H1 (cell line): ENCODE data around the gene ANO2. TPM values are rescaled to one million over a fixed set of nuclear protein-coding genes. Genes with fewer than 3 reads are reported as not detected.

ENCODE experiments used
- CTCF ChIA-PET: fragments of 300-600 bp; sonication (Branson Sonifier 250); formaldehyde crosslinking; loops from one replicate; lab custom pipeline; 2021; ENCODE audit not compliant: partially characterized antibody; lab: Charles Lee
- POLR2A ChIA-PET: fragments of 300-600 bp; sonication (Branson Sonifier 250); formaldehyde crosslinking; loops from one replicate; lab custom pipeline; 2021; ENCODE audit warnings: inconsistent platforms; ENCODE audit not compliant: partially characterized antibody; lab: Charles Lee
- DNase-seq, 2 experiments: peaks; one replicate each; pipeline versions ENCODE4 v3.0.0 to v3.0.0-alpha.2; 2010 to 2022; ENCODE audit warnings: low spot score in 2 of 2, low read depth in 1 of 2, mixed read lengths in 1 of 2
- FAIRE-seq: peaks from 2 replicates; lab custom pipeline; 2011; peaks lifted over from hg19 to GRCh38; lab: Jason Lieb, UNC
- H2AFZ ChIP-seq: 2 replicates; pipeline ENCODE4 v1.8.1; 2012; ENCODE audit warnings: low read length, inconsistent platforms
- H2AK5ac ChIP-seq: 2 replicates; pipeline ENCODE4 v1.6.1; 2013; ENCODE audit warnings: low read depth, low read length
- H2BK120ac ChIP-seq: replicated peaks from 2 replicates; pipeline ENCODE3; 2013; ENCODE audit warnings: low read depth, low read length, inconsistent platforms
- H2BK12ac ChIP-seq: 2 replicates; pipeline ENCODE4 v1.6.1; 2013; ENCODE audit warnings: low read depth, low read length
- H2BK15ac ChIP-seq: 2 replicates; pipeline ENCODE4 v1.6.1; 2013; ENCODE audit warnings: low read length
- H2BK20ac ChIP-seq: 2 replicates; pipeline ENCODE4 v1.6.1; 2013; ENCODE audit warnings: low read length
- H2BK5ac ChIP-seq: 2 replicates; pipeline ENCODE4 v1.6.1; 2013; ENCODE audit warnings: low read depth, low read length
- H3K14ac ChIP-seq: 2 replicates; pipeline ENCODE4 v1.6.1; 2013; ENCODE audit warnings: inconsistent platforms; ENCODE audit not compliant: insufficient read length
- H3K18ac ChIP-seq: 2 replicates; pipeline ENCODE4 v1.6.1; 2013; ENCODE audit warnings: low read length; ENCODE audit errors: extremely low read depth
- H3K23ac ChIP-seq: 2 replicates; pipeline ENCODE4 v1.6.1; 2013; ENCODE audit warnings: inconsistent platforms; ENCODE audit not compliant: insufficient read length
- H3K23me2 ChIP-seq: 2 replicates; pipeline ENCODE4 v1.6.1; 2013; ENCODE audit warnings: low read depth, low read length
- H3K27ac ChIP-seq: 2 replicates; pipeline ENCODE4 v1.6.1; 2011; ENCODE audit warnings: low read depth, low read length, inconsistent platforms
- H3K27me3 ChIP-seq, 4 experiments: replicated peaks in 1 of 4; 1 replicate in 1 of 4; 2 replicates in 3 of 4; pipeline versions ENCODE4 v1.6.1 to v1.8.1; 2011 to 2013; ENCODE audit warnings: low read length in 3 of 4, mild to moderate bottlenecking in 3 of 4, inconsistent platforms in 2 of 4, mixed read lengths in 2 of 4, moderate library complexity in 1 of 4; ENCODE audit not compliant: control insufficient read depth in 3 of 4, insufficient read depth in 3 of 4; ENCODE audit errors: extremely low read depth in 1 of 4
- H3K36me3 ChIP-seq, 4 experiments: 2 replicates each; pipeline versions ENCODE4 v1.6.1 to v1.8.1; 2011 to 2013; ENCODE audit warnings: mild to moderate bottlenecking in 4 of 4, low read length in 3 of 4, moderate library complexity in 2 of 4, control low read depth in 1 of 4, inconsistent platforms in 1 of 4; ENCODE audit not compliant: insufficient read depth in 4 of 4, control insufficient read depth in 2 of 4
- H3K4ac ChIP-seq: replicated peaks from 2 replicates; pipeline ENCODE3; 2013; ENCODE audit warnings: low read length, low read depth, mixed read lengths, inconsistent platforms; ENCODE audit not compliant: insufficient read length
- H3K4me1 ChIP-seq, 4 experiments: replicated peaks in 1 of 4; 1 replicate in 1 of 4; 2 replicates in 3 of 4; pipeline versions ENCODE4 v1.6.1 to v1.8.1; 2011 to 2013; ENCODE audit warnings: low read length in 3 of 4, inconsistent platforms in 2 of 4, mixed read lengths in 1 of 4; ENCODE audit not compliant: insufficient read depth in 4 of 4, control insufficient read depth in 3 of 4
- H3K4me2 ChIP-seq, 2 experiments: 2 replicates each; pipeline versions ENCODE4 v1.6.1 to v1.8.1; 2011 to 2013; ENCODE audit warnings: low read depth in 2 of 2, low read length in 2 of 2, control low read depth in 1 of 2, inconsistent platforms in 1 of 2, mild to moderate bottlenecking in 1 of 2; ENCODE audit not compliant: insufficient read depth in 1 of 2
- H3K4me3 ChIP-seq, 4 experiments: fragments of 200-600, 300-600 bp in 1 of 4; sonication (generic), shearing (Covaris generic), sonication (Bioruptor Twin) in 1 of 4; 2 replicates each; pipeline versions ENCODE4 v1.5.1 to v1.8.1; 2011 to 2016; ENCODE audit warnings: low read length in 4 of 4, low read depth in 3 of 4, control low read depth in 2 of 4, inconsistent platforms in 2 of 4, mild to moderate bottlenecking in 2 of 4, mixed read lengths in 1 of 4, moderate library complexity in 1 of 4; ENCODE audit not compliant: insufficient read depth in 2 of 4; ENCODE audit errors: extremely low read depth in 1 of 4
- H3K56ac ChIP-seq: replicated peaks from 2 replicates; pipeline ENCODE3; 2013; ENCODE audit warnings: low read depth, mild to moderate bottlenecking, mixed read lengths, low read length, inconsistent platforms; ENCODE audit not compliant: insufficient read length
- H3K79me1 ChIP-seq: 2 replicates; pipeline ENCODE4 v1.6.1; 2013; ENCODE audit warnings: low read depth, low read length, control low read depth
- H3K79me2 ChIP-seq, 2 experiments: 2 replicates each; pipeline versions ENCODE4 v1.6.1 to v1.8.1; 2012 to 2013; ENCODE audit warnings: low read length in 2 of 2, mild to moderate bottlenecking in 2 of 2, inconsistent platforms in 1 of 2; ENCODE audit not compliant: insufficient read depth in 2 of 2, control insufficient read depth in 1 of 2
- H3K9ac ChIP-seq, 4 experiments: replicated peaks in 1 of 4; 1 replicate in 1 of 4; 2 replicates in 3 of 4; pipeline versions ENCODE4 v1.6.1 to v1.8.1; 2011 to 2013; ENCODE audit warnings: low read depth in 3 of 4, low read length in 3 of 4, control low read depth in 2 of 4, mild to moderate bottlenecking in 2 of 4, moderate library complexity in 2 of 4, inconsistent platforms in 1 of 4; ENCODE audit errors: extremely low read depth in 1 of 4
- H3K9me3 ChIP-seq, 2 experiments: 2 replicates each; pipeline versions ENCODE4 v1.6.1 to v1.8.1; 2012 to 2013; ENCODE audit warnings: mild to moderate bottlenecking in 2 of 2, moderate library complexity in 2 of 2, control low read depth in 1 of 2, inconsistent platforms in 1 of 2, low read depth in 1 of 2, low read length in 1 of 2, mixed read lengths in 1 of 2; ENCODE audit not compliant: insufficient read depth in 2 of 2
- H4K20me1 ChIP-seq, 2 experiments: replicated peaks in 1 of 2; 2 replicates each; pipeline versions ENCODE3 to v1.8.1; 2011 to 2013; ENCODE audit warnings: inconsistent platforms in 2 of 2, low read length in 2 of 2, mild to moderate bottlenecking in 1 of 2; ENCODE audit not compliant: insufficient read depth in 2 of 2, control insufficient read depth in 1 of 2
- H4K5ac ChIP-seq: 2 replicates; pipeline ENCODE4 v1.6.1; 2013; ENCODE audit warnings: low read length, low read depth, mixed read lengths, inconsistent platforms; ENCODE audit not compliant: insufficient read length
- H4K8ac ChIP-seq: 2 replicates; pipeline ENCODE4 v1.8.0; 2013; ENCODE audit warnings: mild to moderate bottlenecking, moderate library complexity, low read length, inconsistent platforms; ENCODE audit not compliant: insufficient read depth; ENCODE audit errors: extremely low read depth
- H4K91ac ChIP-seq: replicated peaks from 2 replicates; pipeline ENCODE3; 2013; ENCODE audit warnings: low read length, mixed read lengths, inconsistent platforms; ENCODE audit not compliant: insufficient read length
- BCL11A ChIP-seq, 2 experiments: IDR thresholded peaks; one replicate each; pipeline ENCODE4 v1.6.1; 2011; ENCODE audit warnings: low read depth in 2 of 2, low read length in 2 of 2, mild to moderate bottlenecking in 2 of 2
- BRCA1 ChIP-seq: IDR thresholded peaks from 2 replicates; pipeline ENCODE4 v1.6.1; 2012; ENCODE audit warnings: low read depth, low read length, improper control_type of control experiment
- CBX8 ChIP-seq: fragments of 300-800, 300-1000 bp; sonication (generic); IDR thresholded peaks from 2 replicates; pipeline ENCODE4 v1.7.1; 2016; ENCODE audit warnings: low read depth, low read length, borderline replicate concordance
- CHD1 ChIP-seq: IDR thresholded peaks from 2 replicates; pipeline ENCODE4 v1.6.1; 2012; ENCODE audit warnings: low read depth, low read length, improper control_type of control experiment
- CREB1 ChIP-seq: IDR thresholded peaks from 2 replicates; pipeline ENCODE4 v1.6.1; 2012; ENCODE audit warnings: inconsistent platforms
- EZH2 ChIP-seq: fragments of 200-600 bp; sonication (generic); IDR thresholded peaks from 2 replicates; pipeline ENCODE4 v1.7.1; 2012; ENCODE audit warnings: low read depth, mild to moderate bottlenecking, moderate library complexity, low read length, inconsistent platforms; ENCODE audit not compliant: severe bottlenecking
- RNF2 ChIP-seq: fragments of 200-900, 300-1000 bp; sonication (generic); IDR thresholded peaks from 2 replicates; pipeline ENCODE4 v1.7.1; 2016; ENCODE audit warnings: borderline replicate concordance, low read depth, mild to moderate bottlenecking, antibody characterized with exemption, low read length; ENCODE audit not compliant: poor library complexity, severe bottlenecking; ENCODE audit errors: missing control alignments
- SIRT6 ChIP-seq: IDR thresholded peaks from one replicate; pipeline ENCODE4 v1.7.1; 2012; ENCODE audit warnings: low read length, inconsistent platforms
- SP2 ChIP-seq: IDR thresholded peaks from 2 replicates; pipeline ENCODE4 v1.6.1; 2012; ENCODE audit warnings: mild to moderate bottlenecking, low read length, inconsistent platforms
- TAF1 ChIP-seq: IDR thresholded peaks from 2 replicates; pipeline ENCODE4 v1.6.1; 2011; ENCODE audit warnings: mild to moderate bottlenecking, low read depth, low read length
- TCF12 ChIP-seq: IDR thresholded peaks from 2 replicates; pipeline ENCODE4 v1.6.1; 2011; ENCODE audit warnings: low read depth, mild to moderate bottlenecking, low read length
- WGBS, 2 experiments: shearing (Covaris generic) in 1 of 2; methylation state at CpG; one replicate each; pipeline versions ENCODE4 v1.1.6 to v1.1.7; 2013 to 2015; ENCODE audit warnings: low lambda C conversion rate in 2 of 2, mixed read lengths in 2 of 2, inconsistent platforms in 1 of 2, low coverage in 1 of 2, missing lambda C conversion rate in 1 of 2; ENCODE audit not compliant: insufficient replicate concordance in 2 of 2, insufficient coverage in 1 of 2, insufficient read length in 1 of 2; ENCODE audit errors: extremely low coverage in 1 of 2, missing lambda C conversion rate in 1 of 2; 5-methylcytosine and 5-hydroxymethylcytosine counted together
- polyA plus RNA-seq, 7 experiments: library from polyadenylated mRNA; depleted of rRNA in 3 of 7; stranded (reverse) in 5 of 7; unstranded in 2 of 7; fragments of >200 nt in 5 of 7; fragments of 200-250 nt in 2 of 7; gene quantifications; 1 replicate in 5 of 7; 2 replicates in 1 of 7; 4 replicates in 1 of 7; pipeline versions ENCODE4 v1.2.1 to v1.2.3, GENCODE V29; 2011 to 2013; ENCODE audit warnings: missing spikeins in 2 of 7, mixed read lengths in 2 of 7
- total RNA-seq: library from RNA; stranded (reverse); fragmentation: NEBNext Ultra II Directional; extraction: Animal tissue kit (Norgen Biotek cat#: 25700); gene quantifications from 2 replicates; pipeline ENCODE4 v1.2.1, GENCODE V29; 2021
- TF ChIP-seq, protein P1 (sequence below): IDR thresholded peaks from 2 replicates; pipeline ENCODE4 v1.6.1; 2011; ENCODE audit warnings: low read length, improper control_type of control experiment

ANO2 gene
- total and polyA plus RNA-seq, 2 of the 8 experiments (the other 6 are each of a cell fraction or from before 2014, with no cell fraction given) = 1.9 to 5.5 TPM

DNA sequence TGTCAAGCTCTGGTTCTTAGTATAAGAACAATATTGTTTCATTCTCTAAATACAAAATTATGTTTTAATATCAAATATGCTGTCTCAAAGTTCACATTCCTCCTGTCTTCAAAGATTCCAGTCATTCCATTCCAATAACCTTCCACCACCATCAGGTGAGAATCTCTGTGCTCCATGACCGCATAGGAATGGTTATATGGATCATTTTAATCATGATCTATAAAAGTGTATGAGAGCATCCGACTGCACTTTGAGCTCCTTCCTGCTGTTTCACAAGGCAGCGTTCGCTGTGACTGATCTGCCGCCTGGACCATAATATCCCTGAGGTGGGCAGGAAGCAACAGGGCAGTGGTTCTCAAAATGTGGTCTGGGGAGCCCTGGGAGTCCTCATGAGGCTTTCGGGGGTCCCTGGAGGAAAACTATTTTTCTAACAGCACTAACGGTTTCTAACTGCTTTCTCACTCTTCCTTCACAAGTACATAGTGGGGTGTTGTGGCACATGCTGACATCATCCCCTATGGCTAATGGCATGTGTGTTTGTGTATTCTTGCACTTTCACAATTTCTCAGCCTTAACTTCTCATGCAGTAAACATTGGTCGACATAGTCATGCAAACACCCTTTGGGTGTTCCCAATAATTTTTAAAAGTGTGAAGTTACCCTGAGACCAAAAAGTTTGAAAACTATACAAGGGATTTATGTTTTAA lies 137.4 kb downstream of the ANO2 start:
- no peak overlapping the region for H3K4me2 ChIP-seq
- no peak overlapping the region for H3K56ac ChIP-seq
- H3K23ac ChIP-seq = no peak overlapping the region
- H2BK20ac ChIP-seq = no peak overlapping the region
- H4K8ac ChIP-seq = no peak overlapping the region
- no peak overlapping the region for H3K4ac ChIP-seq
- no peaks in the 10 kb centered on the region; the same call in none of the 2 replicates for H3K23me2 ChIP-seq
- H2BK5ac ChIP-seq = no peak overlapping the region
- no peaks in the 10 kb centered on the region for H4K20me1 ChIP-seq
- no peak overlapping the region for H4K5ac ChIP-seq
- H2BK120ac ChIP-seq = no peak overlapping the region
- DNase-seq (no peak), FAIRE-seq (no peak)
- H3K4me3 ChIP-seq = no peak overlapping the region
- no peak overlapping the region for H3K27ac ChIP-seq
- no peak overlapping the region for H2BK15ac ChIP-seq
- H3K36me3 ChIP-seq = no peaks in the 10 kb centered on the region
- H3K9me3 ChIP-seq = no peaks in the 10 kb centered on the region
- H3K79me2 ChIP-seq = no peaks in the 10 kb centered on the region
- POLR2A ChIA-PET = no interaction called here
- no peak overlapping the region for H3K14ac ChIP-seq
- no peak overlapping the region for H3K18ac ChIP-seq
- H3K27me3 ChIP-seq = no peaks in the 10 kb centered on the region
- H4K91ac ChIP-seq = no peak overlapping the region
- no peak overlapping the region for H3K9ac ChIP-seq
- H2BK12ac ChIP-seq = no peak overlapping the region
- H2AK5ac ChIP-seq = no peak overlapping the region
- WGBS, 2 experiments = 93% methylated on average over 8 of the region's 8 CpGs; no CpG with 5 or more reads in 1 of the 2 experiments
- H3K4me1 ChIP-seq = no peaks in the 10 kb centered on the region; a peak in 1 of 7 replicates
- H3K79me1 ChIP-seq = no peaks in the 10 kb centered on the region
- no peak overlapping the region for H2AFZ ChIP-seq
- CTCF ChIA-PET = interaction anchor here (0.6 to 1.7 kb wide), 3 partner anchors 16 to 159 kb away, joined by 3 to 4 read pairs (median 4); no protein-coding TSS in a partner anchor
- TF ChIP-seq CREB1 (no peak), RNF2 (no peak), CBX8 (no peak), EZH2 (no peak), TAF1 (no peak), SP2 (no peak), SIRT6 (no peak), CHD1 (no peak), BRCA1 (no peak), BCL11A (IDR thresholded peaks at IDR 0.05; ENCODE audit: low read depth in 2 of 2, low read length in 2 of 2) (no peak), TCF12 (no peak)
- TF ChIP-seq, protein P1, sequence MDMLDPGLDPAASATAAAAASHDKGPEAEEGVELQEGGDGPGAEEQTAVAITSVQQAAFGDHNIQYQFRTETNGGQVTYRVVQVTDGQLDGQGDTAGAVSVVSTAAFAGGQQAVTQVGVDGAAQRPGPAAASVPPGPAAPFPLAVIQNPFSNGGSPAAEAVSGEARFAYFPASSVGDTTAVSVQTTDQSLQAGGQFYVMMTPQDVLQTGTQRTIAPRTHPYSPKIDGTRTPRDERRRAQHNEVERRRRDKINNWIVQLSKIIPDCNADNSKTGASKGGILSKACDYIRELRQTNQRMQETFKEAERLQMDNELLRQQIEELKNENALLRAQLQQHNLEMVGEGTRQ = no peak
